H1 (cell line): Measurements from ENCODE around the gene ANGEL2. TPM values are rescaled to one million over a fixed set of nuclear protein-coding genes. Genes with fewer than 3 reads are reported as not detected.

ENCODE experiments used
- CTCF ChIA-PET: fragments of 300-600 bp; sonication (Branson Sonifier 250); formaldehyde crosslinking; loops from one replicate; lab custom pipeline; 2021; ENCODE audit not compliant: partially characterized antibody; lab: Charles Lee
- POLR2A ChIA-PET: fragments of 300-600 bp; sonication (Branson Sonifier 250); formaldehyde crosslinking; loops from one replicate; lab custom pipeline; 2021; ENCODE audit warnings: inconsistent platforms; ENCODE audit not compliant: partially characterized antibody; lab: Charles Lee
- DNase-seq, 2 experiments: peaks; one replicate each; pipeline versions ENCODE4 v3.0.0 to v3.0.0-alpha.2; 2010 to 2022; ENCODE audit warnings: low spot score in 2 of 2, low read depth in 1 of 2, mixed read lengths in 1 of 2
- FAIRE-seq: peaks from 2 replicates; lab custom pipeline; 2011; peaks lifted over from hg19 to GRCh38; lab: Jason Lieb, UNC
- H2AFZ ChIP-seq: 2 replicates; pipeline ENCODE4 v1.8.1; 2012; ENCODE audit warnings: low read length, inconsistent platforms
- H2AK5ac ChIP-seq: 2 replicates; pipeline ENCODE4 v1.6.1; 2013; ENCODE audit warnings: low read depth, low read length
- H2BK120ac ChIP-seq: replicated peaks from 2 replicates; pipeline ENCODE3; 2013; ENCODE audit warnings: low read depth, low read length, inconsistent platforms
- H2BK12ac ChIP-seq: 2 replicates; pipeline ENCODE4 v1.6.1; 2013; ENCODE audit warnings: low read depth, low read length
- H2BK15ac ChIP-seq: 2 replicates; pipeline ENCODE4 v1.6.1; 2013; ENCODE audit warnings: low read length
- H2BK20ac ChIP-seq: 2 replicates; pipeline ENCODE4 v1.6.1; 2013; ENCODE audit warnings: low read length
- H2BK5ac ChIP-seq: 2 replicates; pipeline ENCODE4 v1.6.1; 2013; ENCODE audit warnings: low read depth, low read length
- H3K14ac ChIP-seq: 2 replicates; pipeline ENCODE4 v1.6.1; 2013; ENCODE audit warnings: inconsistent platforms; ENCODE audit not compliant: insufficient read length
- H3K18ac ChIP-seq: 2 replicates; pipeline ENCODE4 v1.6.1; 2013; ENCODE audit warnings: low read length; ENCODE audit errors: extremely low read depth
- H3K23ac ChIP-seq: 2 replicates; pipeline ENCODE4 v1.6.1; 2013; ENCODE audit warnings: inconsistent platforms; ENCODE audit not compliant: insufficient read length
- H3K23me2 ChIP-seq: 2 replicates; pipeline ENCODE4 v1.6.1; 2013; ENCODE audit warnings: low read depth, low read length
- H3K27ac ChIP-seq: 2 replicates; pipeline ENCODE4 v1.6.1; 2011; ENCODE audit warnings: low read depth, low read length, inconsistent platforms
- H3K27me3 ChIP-seq, 4 experiments: replicated peaks in 1 of 4; 1 replicate in 1 of 4; 2 replicates in 3 of 4; pipeline versions ENCODE4 v1.6.1 to v1.8.1; 2011 to 2013; ENCODE audit warnings: low read length in 3 of 4, mild to moderate bottlenecking in 3 of 4, inconsistent platforms in 2 of 4, mixed read lengths in 2 of 4, moderate library complexity in 1 of 4; ENCODE audit not compliant: control insufficient read depth in 3 of 4, insufficient read depth in 3 of 4; ENCODE audit errors: extremely low read depth in 1 of 4
- H3K36me3 ChIP-seq, 4 experiments: 2 replicates each; pipeline versions ENCODE4 v1.6.1 to v1.8.1; 2011 to 2013; ENCODE audit warnings: mild to moderate bottlenecking in 4 of 4, low read length in 3 of 4, moderate library complexity in 2 of 4, control low read depth in 1 of 4, inconsistent platforms in 1 of 4; ENCODE audit not compliant: insufficient read depth in 4 of 4, control insufficient read depth in 2 of 4
- H3K4ac ChIP-seq: replicated peaks from 2 replicates; pipeline ENCODE3; 2013; ENCODE audit warnings: low read length, low read depth, mixed read lengths, inconsistent platforms; ENCODE audit not compliant: insufficient read length
- H3K4me1 ChIP-seq, 4 experiments: replicated peaks in 1 of 4; 1 replicate in 1 of 4; 2 replicates in 3 of 4; pipeline versions ENCODE4 v1.6.1 to v1.8.1; 2011 to 2013; ENCODE audit warnings: low read length in 3 of 4, inconsistent platforms in 2 of 4, mixed read lengths in 1 of 4; ENCODE audit not compliant: insufficient read depth in 4 of 4, control insufficient read depth in 3 of 4
- H3K4me2 ChIP-seq, 2 experiments: 2 replicates each; pipeline versions ENCODE4 v1.6.1 to v1.8.1; 2011 to 2013; ENCODE audit warnings: low read depth in 2 of 2, low read length in 2 of 2, control low read depth in 1 of 2, inconsistent platforms in 1 of 2, mild to moderate bottlenecking in 1 of 2; ENCODE audit not compliant: insufficient read depth in 1 of 2
- H3K4me3 ChIP-seq, 4 experiments: fragments of 200-600, 300-600 bp in 1 of 4; sonication (generic), shearing (Covaris generic), sonication (Bioruptor Twin) in 1 of 4; 2 replicates each; pipeline versions ENCODE4 v1.5.1 to v1.8.1; 2011 to 2016; ENCODE audit warnings: low read length in 4 of 4, low read depth in 3 of 4, control low read depth in 2 of 4, inconsistent platforms in 2 of 4, mild to moderate bottlenecking in 2 of 4, mixed read lengths in 1 of 4, moderate library complexity in 1 of 4; ENCODE audit not compliant: insufficient read depth in 2 of 4; ENCODE audit errors: extremely low read depth in 1 of 4
- H3K56ac ChIP-seq: replicated peaks from 2 replicates; pipeline ENCODE3; 2013; ENCODE audit warnings: low read depth, mild to moderate bottlenecking, mixed read lengths, low read length, inconsistent platforms; ENCODE audit not compliant: insufficient read length
- H3K79me1 ChIP-seq: 2 replicates; pipeline ENCODE4 v1.6.1; 2013; ENCODE audit warnings: low read depth, low read length, control low read depth
- H3K79me2 ChIP-seq, 2 experiments: 2 replicates each; pipeline versions ENCODE4 v1.6.1 to v1.8.1; 2012 to 2013; ENCODE audit warnings: low read length in 2 of 2, mild to moderate bottlenecking in 2 of 2, inconsistent platforms in 1 of 2; ENCODE audit not compliant: insufficient read depth in 2 of 2, control insufficient read depth in 1 of 2
- H3K9ac ChIP-seq, 4 experiments: replicated peaks in 1 of 4; 1 replicate in 1 of 4; 2 replicates in 3 of 4; pipeline versions ENCODE4 v1.6.1 to v1.8.1; 2011 to 2013; ENCODE audit warnings: low read depth in 3 of 4, low read length in 3 of 4, control low read depth in 2 of 4, mild to moderate bottlenecking in 2 of 4, moderate library complexity in 2 of 4, inconsistent platforms in 1 of 4; ENCODE audit errors: extremely low read depth in 1 of 4
- H3K9me3 ChIP-seq, 2 experiments: 2 replicates each; pipeline versions ENCODE4 v1.6.1 to v1.8.1; 2012 to 2013; ENCODE audit warnings: mild to moderate bottlenecking in 2 of 2, moderate library complexity in 2 of 2, control low read depth in 1 of 2, inconsistent platforms in 1 of 2, low read depth in 1 of 2, low read length in 1 of 2, mixed read lengths in 1 of 2; ENCODE audit not compliant: insufficient read depth in 2 of 2
- H4K20me1 ChIP-seq, 2 experiments: replicated peaks in 1 of 2; 2 replicates each; pipeline versions ENCODE3 to v1.8.1; 2011 to 2013; ENCODE audit warnings: inconsistent platforms in 2 of 2, low read length in 2 of 2, mild to moderate bottlenecking in 1 of 2; ENCODE audit not compliant: insufficient read depth in 2 of 2, control insufficient read depth in 1 of 2
- H4K5ac ChIP-seq: 2 replicates; pipeline ENCODE4 v1.6.1; 2013; ENCODE audit warnings: low read length, low read depth, mixed read lengths, inconsistent platforms; ENCODE audit not compliant: insufficient read length
- H4K8ac ChIP-seq: 2 replicates; pipeline ENCODE4 v1.8.0; 2013; ENCODE audit warnings: mild to moderate bottlenecking, moderate library complexity, low read length, inconsistent platforms; ENCODE audit not compliant: insufficient read depth; ENCODE audit errors: extremely low read depth
- H4K91ac ChIP-seq: replicated peaks from 2 replicates; pipeline ENCODE3; 2013; ENCODE audit warnings: low read length, mixed read lengths, inconsistent platforms; ENCODE audit not compliant: insufficient read length
- BACH1 ChIP-seq: IDR thresholded peaks from 2 replicates; pipeline ENCODE4 v1.6.1; 2012; ENCODE audit warnings: low read length, improper control_type of control experiment
- KDM5A ChIP-seq: fragments of 200-600 bp; IDR thresholded peaks from 2 replicates; pipeline ENCODE4 v1.7.1; 2012; ENCODE audit warnings: mild to moderate bottlenecking, low read length, inconsistent platforms, mixed read lengths
- POLR2A ChIP-seq, 2 experiments: IDR thresholded peaks; 1 replicate in 1 of 2; 2 replicates in 1 of 2; pipeline ENCODE4 v1.6.1; 2011; ENCODE audit warnings: low read depth in 2 of 2, low read length in 2 of 2, mild to moderate bottlenecking in 2 of 2; ENCODE audit errors: control extremely low read depth in 1 of 2
- POLR2AphosphoS5 ChIP-seq: IDR thresholded peaks from 2 replicates; pipeline ENCODE4 v1.6.1; 2011; ENCODE audit warnings: low read depth, low read length
- SIN3A ChIP-seq, 2 experiments: IDR thresholded peaks in 1 of 2; conservative IDR thresholded peaks in 1 of 2; 2 replicates each; pipeline ENCODE4 v1.6.1; 2011 to 2012; ENCODE audit warnings: low read length in 2 of 2, improper control_type of control experiment in 1 of 2, low read depth in 1 of 2, mild to moderate bottlenecking in 1 of 2
- WGBS, 2 experiments: shearing (Covaris generic) in 1 of 2; methylation state at CpG; one replicate each; pipeline versions ENCODE4 v1.1.6 to v1.1.7; 2013 to 2015; ENCODE audit warnings: low lambda C conversion rate in 2 of 2, mixed read lengths in 2 of 2, inconsistent platforms in 1 of 2, low coverage in 1 of 2, missing lambda C conversion rate in 1 of 2; ENCODE audit not compliant: insufficient replicate concordance in 2 of 2, insufficient coverage in 1 of 2, insufficient read length in 1 of 2; ENCODE audit errors: extremely low coverage in 1 of 2, missing lambda C conversion rate in 1 of 2; 5-methylcytosine and 5-hydroxymethylcytosine counted together
- polyA plus RNA-seq, 7 experiments: library from polyadenylated mRNA; depleted of rRNA in 3 of 7; stranded (reverse) in 5 of 7; unstranded in 2 of 7; fragments of >200 nt in 5 of 7; fragments of 200-250 nt in 2 of 7; gene quantifications; 1 replicate in 5 of 7; 2 replicates in 1 of 7; 4 replicates in 1 of 7; pipeline versions ENCODE4 v1.2.1 to v1.2.3, GENCODE V29; 2011 to 2013; ENCODE audit warnings: missing spikeins in 2 of 7, mixed read lengths in 2 of 7
- total RNA-seq: library from RNA; stranded (reverse); fragmentation: NEBNext Ultra II Directional; extraction: Animal tissue kit (Norgen Biotek cat#: 25700); gene quantifications from 2 replicates; pipeline ENCODE4 v1.2.1, GENCODE V29; 2021

The ANGEL2 gene
- total and polyA plus RNA-seq, 2 of the 8 experiments (the other 6 are each of a cell fraction or from before 2014, with no cell fraction given), result 18.1 to 39.9 TPM

- Histone ChIP-seq H4K8ac (no peak overlapping the region), H2AK5ac (no peak overlapping the region), H3K4me1 (peaks cover 0 to 9% (median 5%) of the 10 kb centered on the region in 4 experiments), H2BK20ac (no peak overlapping the region), H3K4ac (no peak overlapping the region), H3K4me2 (no peak overlapping the region), H2BK15ac (no peak overlapping the region), H3K4me3 (no peak overlapping the region), H3K27ac (no peak overlapping the region), H3K36me3 (peaks cover 39 to 90% (median 57%) of the 10 kb centered on the region in 4 experiments), H3K18ac (0 out of 2 replicates have a peak overlapping the region, but pooled peaks have one; percentile 9), H2BK12ac (no peak overlapping the region), H3K79me2 (no peaks in the 10 kb centered on the region), H4K5ac (no peak overlapping the region), H3K9ac (no peak overlapping the region; a peak in 1 of 7 replicates), H3K14ac (no peak overlapping the region), H4K20me1 (peaks cover 0 to 14% of the 10 kb centered on the region in 2 experiments), H3K79me1 (peaks cover 3% of the 10 kb centered on the region; the same call in 1 of the 2 replicates), H4K91ac (no peak overlapping the region), H3K27me3 (no peaks in the 10 kb centered on the region), H3K23me2 (no peaks in the 10 kb centered on the region), H3K56ac (no peak overlapping the region), H2BK5ac (no peak overlapping the region; the same call in 1 of the 2 replicates), H2BK120ac (no peak overlapping the region), H2AFZ (no peak overlapping the region), H3K23ac (no peak overlapping the region), H3K9me3 (no peaks in the 10 kb centered on the region)
- ChIA-PET CTCF (interaction anchor here (1.0 to 4.9 kb wide), 9 partner anchors 10 to 123 kb away, joined by 3 to 64 read pairs (median 6); partner anchors contain the start of gene FLVCR1), POLR2A (interaction anchor here (1.1 to 12.9 kb wide), 11 partner anchors 9 to 106 kb away, joined by 3 to 240 read pairs (median 5); partner anchors contain the start of gene VASH2)
- FAIRE-seq (no peak), DNase-seq (peak in 1 of 2 experiments; percentile 47)
- peak; percentile 59 to 84; a peak in 2 of 4 replicates for TF ChIP-seq SIN3A (conservative IDR thresholded peaks at IDR 0.05 in 1 of 2, IDR thresholded peaks at IDR 0.05 in 1 of 2; ENCODE audit: low read depth in 1 of 2, low read length in 2 of 2)
- no peak for TF ChIP-seq KDM5A
- TF ChIP-seq POLR2A (IDR thresholded peaks at IDR 0.05; ENCODE audit: control extremely low read depth in 1 of 2, low read depth in 2 of 2, low read length in 2 of 2), result peak in 1 of 2 experiments; percentile 75; a peak in 2 of 3 replicates
- TF ChIP-seq POLR2AphosphoS5, result peak; percentile 73
- no peak for TF ChIP-seq BACH1
- 93% methylated on average over 11 of the region's 11 CpGs; no CpG with 5 or more reads in 1 of the 2 experiments for WGBS, 2 experiments
Measured at GRCh38 chr1:212981025-212981495, 34.6 kb downstream of the ANGEL2 start.
